Measurements from ENCODE around the gene TDRD1. TPM values are rescaled to one million over a fixed set of nuclear protein-coding genes. Genes with fewer than 3 reads are reported as not detected.

Gene TDRD1
- total RNA-seq, 2 donors from 2014 or later, result 0.77 to 1.0 TPM

GRCh38 chr10:114221235-114221634 is 42.1 kb downstream of the TDRD1 start:
- ATAC-seq, result no peak
- intact Hi-C loops (cut with DNase I), result no loop called here
- DNase-seq, result no peak

GRCh38 chr10:114223066-114223465 is 43.9 kb downstream of the TDRD1 start:
- intact Hi-C loops (cut with DNase I), result no loop called here

GRCh38 chr10:114228156-114228555 is 49.0 kb downstream of the TDRD1 start:
- intact Hi-C loops (cut with DNase I), result no loop called here
- no peak for DNase-seq
- ATAC-seq, result no peak

More at GRCh38 chr10:114223066-114223465, 43.9 kb downstream of the TDRD1 start:
- ATAC-seq (no peak), DNase-seq (no peak)

- DNase-seq, result no peak
- no peak for ATAC-seq
- intact Hi-C loops (cut with DNase I), result no loop called here
Observed at GRCh38 chr10:114232561-114233176, 53.5 kb downstream of the TDRD1 start.

- DNase-seq (no peak), ATAC-seq (peak in 1 of 2 donors; percentile 23)
- intact Hi-C loops (cut with DNase I), result no loop called here
Observed at GRCh38 chr10:114233482-114233881, 54.3 kb downstream of the TDRD1 start.

GRCh38 chr10:114234132-114234531 is 55.0 kb downstream of the TDRD1 start:
- intact Hi-C loops (cut with DNase I), result no loop called here
- peak in 1 of 2 donors; percentile 66 for ATAC-seq
- DNase-seq, result no peak

- ATAC-seq (peak; percentile 63 to 76), DNase-seq (no peak)
- intact Hi-C loops (cut with DNase I), result no loop called here
Observed at GRCh38 chr10:114239117-114239993, 60.2 kb downstream of the TDRD1 start, which contains the start of gene VWA2. TSS of gene VWA2 (plus strand) at chr10:114239254. CDS start at chr10:114248714, 9,460 bp downstream.

GRCh38 chr10:114239994-114240345 is 60.8 kb downstream of the TDRD1 start:
- DNase-seq (no peak), ATAC-seq (no peak)
- intact Hi-C loops (cut with DNase I), result no loop called here

- ATAC-seq, result no peak
Observed at GRCh38 chr10:114242235-114242634, 63.1 kb downstream of the TDRD1 start.

GRCh38 chr10:114243661-114244060 is 64.5 kb downstream of the TDRD1 start:
- intact Hi-C loops (cut with DNase I), result no loop called here
- DNase-seq (no peak), ATAC-seq (no peak)

More at GRCh38 chr10:114242235-114242634, 63.1 kb downstream of the TDRD1 start:
- intact Hi-C loops (cut with DNase I), result no loop called here
- no peak for DNase-seq

- no peak for ATAC-seq
- intact Hi-C loops (cut with DNase I), result no loop called here
- DNase-seq, result no peak
Observed at GRCh38 chr10:114244126-114244525, 65.0 kb downstream of the TDRD1 start.

- ATAC-seq, result no peak
- DNase-seq, result no peak
- intact Hi-C loops (cut with DNase I), result no loop called here
Observed at GRCh38 chr10:114245121-114245791, 66.1 kb downstream of the TDRD1 start.

- DNase-seq (no peak), ATAC-seq (no peak)
- intact Hi-C loops (cut with DNase I), result no loop called here
Observed at GRCh38 chr10:114246679-114247305, 67.6 kb downstream of the TDRD1 start.

- intact Hi-C loops (cut with DNase I), result no loop called here
Observed at GRCh38 chr10:114250236-114250635, 71.1 kb downstream of the TDRD1 start.

GRCh38 chr10:114250716-114251115 is 71.6 kb downstream of the TDRD1 start:
- ATAC-seq (no peak), DNase-seq (no peak)
- intact Hi-C loops (cut with DNase I), result no loop called here

More at GRCh38 chr10:114250236-114250635, 71.1 kb downstream of the TDRD1 start:
- DNase-seq (no peak), ATAC-seq (no peak)

- intact Hi-C loops (cut with DNase I), result no loop called here
- DNase-seq, result no peak
- ATAC-seq, result no peak
Observed at GRCh38 chr10:114252092-114252491, 72.9 kb downstream of the TDRD1 start.

GRCh38 chr10:114252883-114253282 is 73.7 kb downstream of the TDRD1 start:
- ATAC-seq (no peak), DNase-seq (no peak)
- intact Hi-C loops (cut with DNase I), result no loop called here

- DNase-seq (no peak), ATAC-seq (no peak)
- intact Hi-C loops (cut with DNase I), result no loop called here
Observed at GRCh38 chr10:114255227-114255626, 76.1 kb downstream of the TDRD1 start.

- ATAC-seq, result no peak
- intact Hi-C loops (cut with DNase I), result no loop called here
Observed at GRCh38 chr10:114256008-114256765, 77.0 kb downstream of the TDRD1 start.

More at GRCh38 chr10:114256008-114256765, 77.0 kb downstream of the TDRD1 start:
- no peak for DNase-seq
